ENCODE data around the gene PATE1. TPM values are rescaled to one million over a fixed set of nuclear protein-coding genes. Genes with fewer than 3 reads are reported as not detected.
"Not testable (repeated sequence)": the region's sequence is repeated elsewhere in the genome, so short reads cannot be mapped to it uniquely, and the experiment has no call there.

Gene PATE1
- total RNA-seq = not detected

GRCh38 chr11:125745979-125746378, at the start of gene PATE1:
Gene PATE1 (plus strand): TSS chr11:125746279. CDS start chr11:125746305, 26 bp downstream.
- H3K9me3 Mint-ChIP-seq = no peaks in the 10 kb centered on the region
- H3K27me3 Mint-ChIP-seq = peaks cover 3% of the 10 kb centered on the region
- ATAC-seq (replicated peaks) = no peak
- no peaks in the 10 kb centered on the region for H3K36me3 Mint-ChIP-seq (ENCODE audit: low read depth)
- H3K4me3 Mint-ChIP-seq = no peak within 1 kb of the TSS
- no peak within 1 kb of the TSS for H3K27ac Mint-ChIP-seq
- H3K4me1 Mint-ChIP-seq = no peaks in the 10 kb centered on the region

GRCh38 chr11:125701018-125701610, 45.0 kb upstream of the PATE1 start:
- no peak for ATAC-seq (replicated peaks)
- no peak overlapping the region for H3K4me3 Mint-ChIP-seq
- no peaks in the 10 kb centered on the region for H3K9me3 Mint-ChIP-seq
- peaks cover 20% of the 10 kb centered on the region for H3K27me3 Mint-ChIP-seq
- H3K27ac Mint-ChIP-seq = no peak overlapping the region
- H3K4me1 Mint-ChIP-seq = no peaks in the 10 kb centered on the region
- H3K36me3 Mint-ChIP-seq (ENCODE audit: low read depth) = no peaks in the 10 kb centered on the region

- H3K27me3 Mint-ChIP-seq = peaks cover 21% of the 10 kb centered on the region
- no peak overlapping the region for H3K4me3 Mint-ChIP-seq
- no peaks in the 10 kb centered on the region for H3K9me3 Mint-ChIP-seq
- no peak overlapping the region for H3K27ac Mint-ChIP-seq
- H3K4me1 Mint-ChIP-seq = no peaks in the 10 kb centered on the region
- H3K36me3 Mint-ChIP-seq (ENCODE audit: low read depth) = no peaks in the 10 kb centered on the region
- ATAC-seq (replicated peaks) = no peak
These were observed 44.0 kb upstream of the PATE1 start for GRCh38 chr11:125701858-125702621.

GRCh38 chr11:125704686-125705085, 41.4 kb upstream of the PATE1 start:
- not testable (repeated sequence) for ATAC-seq (replicated peaks); H3K36me3 Mint-ChIP-seq (ENCODE audit: low read depth); H3K4me3 Mint-ChIP-seq; H3K27ac Mint-ChIP-seq; H3K4me1 Mint-ChIP-seq; H3K9me3 Mint-ChIP-seq
- peaks cover 11% of the 10 kb centered on the region for H3K27me3 Mint-ChIP-seq

- Mint-ChIP-seq H3K4me1 (no peaks in the 10 kb centered on the region), H3K36me3 (ENCODE audit: low read depth) (no peaks in the 10 kb centered on the region), H3K4me3 (no peak overlapping the region), H3K27ac (no peak overlapping the region), H3K27me3 (peaks cover 10% of the 10 kb centered on the region), H3K9me3 (no peaks in the 10 kb centered on the region)
- no peak for ATAC-seq (replicated peaks)
These were observed 25.3 kb upstream of the PATE1 start for GRCh38 chr11:125720781-125721180.

GRCh38 chr11:125724125-125724524, 22.0 kb upstream of the PATE1 start:
- H3K27me3 Mint-ChIP-seq = peaks cover 13% of the 10 kb centered on the region
- H3K27ac Mint-ChIP-seq = no peak overlapping the region
- H3K36me3 Mint-ChIP-seq (ENCODE audit: low read depth) = no peaks in the 10 kb centered on the region
- H3K4me1 Mint-ChIP-seq = no peaks in the 10 kb centered on the region
- no peaks in the 10 kb centered on the region for H3K9me3 Mint-ChIP-seq
- no peak for ATAC-seq (replicated peaks)
- H3K4me3 Mint-ChIP-seq = no peak overlapping the region

- H3K36me3 Mint-ChIP-seq (ENCODE audit: low read depth) = no peaks in the 10 kb centered on the region
- no peaks in the 10 kb centered on the region for H3K4me1 Mint-ChIP-seq
- no peaks in the 10 kb centered on the region for H3K9me3 Mint-ChIP-seq
- no peak overlapping the region for H3K27ac Mint-ChIP-seq
- H3K4me3 Mint-ChIP-seq = no peak overlapping the region
- ATAC-seq (replicated peaks) = no peak
- peaks cover 5% of the 10 kb centered on the region for H3K27me3 Mint-ChIP-seq
These were observed 17.1 kb upstream of the PATE1 start for GRCh38 chr11:125728969-125729368.

- Mint-ChIP-seq H3K36me3 (ENCODE audit: low read depth) (no peaks in the 10 kb centered on the region), H3K4me3 (no peak overlapping the region), H3K4me1 (no peaks in the 10 kb centered on the region), H3K27me3 (peaks cover 7% of the 10 kb centered on the region), H3K27ac (no peak overlapping the region), H3K9me3 (no peaks in the 10 kb centered on the region)
- no peak for ATAC-seq (replicated peaks)
These were observed 5.5 kb upstream of the PATE1 start for GRCh38 chr11:125740617-125741016.

- H3K9me3 Mint-ChIP-seq = no peaks in the 10 kb centered on the region
- no peaks in the 10 kb centered on the region for H3K36me3 Mint-ChIP-seq (ENCODE audit: low read depth)
- no peak overlapping the region for H3K4me3 Mint-ChIP-seq
- H3K4me1 Mint-ChIP-seq = no peaks in the 10 kb centered on the region
- no peak overlapping the region for H3K27ac Mint-ChIP-seq
- peaks cover 7% of the 10 kb centered on the region for H3K27me3 Mint-ChIP-seq
- no peak for ATAC-seq (replicated peaks)
These were observed 2.4 kb upstream of the PATE1 start for GRCh38 chr11:125743681-125744080.

- Mint-ChIP-seq H3K4me1 (no peaks in the 10 kb centered on the region), H3K27me3 (peaks cover 3% of the 10 kb centered on the region), H3K36me3 (ENCODE audit: low read depth) (no peaks in the 10 kb centered on the region), H3K27ac (no peak overlapping the region), H3K4me3 (no peak overlapping the region), H3K9me3 (no peaks in the 10 kb centered on the region)
- no peak for ATAC-seq (replicated peaks)
These were observed 4.5 kb downstream of the PATE1 start for GRCh38 chr11:125750629-125751028.

GRCh38 chr11:125756050-125756449, 10.0 kb downstream of the PATE1 start:
- no peak for ATAC-seq (replicated peaks)
- Mint-ChIP-seq H3K27ac (no peak overlapping the region), H3K9me3 (peaks cover 6% of the 10 kb centered on the region), H3K27me3 (peaks cover 6% of the 10 kb centered on the region), H3K4me1 (no peaks in the 10 kb centered on the region), H3K36me3 (ENCODE audit: low read depth) (no peaks in the 10 kb centered on the region), H3K4me3 (no peak overlapping the region)

GRCh38 chr11:125762445-125762844, 16.4 kb downstream of the PATE1 start:
- no peak for ATAC-seq (replicated peaks)
- no peaks in the 10 kb centered on the region for H3K36me3 Mint-ChIP-seq (ENCODE audit: low read depth)
- peaks cover 8% of the 10 kb centered on the region for H3K4me1 Mint-ChIP-seq
- H3K27me3 Mint-ChIP-seq = no peaks in the 10 kb centered on the region
- H3K4me3 Mint-ChIP-seq = no peak overlapping the region
- no peak overlapping the region for H3K27ac Mint-ChIP-seq
- H3K9me3 Mint-ChIP-seq = peaks cover 6% of the 10 kb centered on the region

GRCh38 chr11:125763483-125763882, 17.4 kb downstream of the PATE1 start:
- Mint-ChIP-seq H3K9me3 (peaks cover 5% of the 10 kb centered on the region), H3K27ac (no peak overlapping the region), H3K4me1 (peaks cover 14% of the 10 kb centered on the region), H3K4me3 (no peak overlapping the region), H3K36me3 (ENCODE audit: low read depth) (no peaks in the 10 kb centered on the region), H3K27me3 (no peaks in the 10 kb centered on the region)
- no peak for ATAC-seq (replicated peaks)

- ATAC-seq (replicated peaks) = no peak
- Mint-ChIP-seq H3K27ac (no peak overlapping the region), H3K27me3 (no peaks in the 10 kb centered on the region), H3K4me1 (peaks cover 19% of the 10 kb centered on the region), H3K9me3 (no peaks in the 10 kb centered on the region), H3K36me3 (ENCODE audit: low read depth) (no peaks in the 10 kb centered on the region), H3K4me3 (no peak overlapping the region)
These were observed 20.2 kb downstream of the PATE1 start for GRCh38 chr11:125766251-125766650.

GRCh38 chr11:125768336-125769046, 22.4 kb downstream of the PATE1 start:
- Mint-ChIP-seq H3K4me1 (peaks cover 24% of the 10 kb centered on the region), H3K4me3 (peak overlapping the region; percentile 28), H3K27me3 (no peaks in the 10 kb centered on the region), H3K36me3 (ENCODE audit: low read depth) (no peaks in the 10 kb centered on the region), H3K27ac (peak overlapping the region; percentile 51), H3K9me3 (no peaks in the 10 kb centered on the region)
- ATAC-seq (replicated peaks) = peak; percentile 54
